ENCODE data around the gene ACSF3. TPM values are rescaled to one million over a fixed set of nuclear protein-coding genes. Genes with fewer than 3 reads are reported as not detected.
A peak's percentile ranks its signal among the peaks of the same experiment; 100 is the strongest.

ACSF3 gene
- total RNA-seq, 4 donors from 2014 or later: 26.1 to 55.1 (median 32.5) TPM

DNA sequence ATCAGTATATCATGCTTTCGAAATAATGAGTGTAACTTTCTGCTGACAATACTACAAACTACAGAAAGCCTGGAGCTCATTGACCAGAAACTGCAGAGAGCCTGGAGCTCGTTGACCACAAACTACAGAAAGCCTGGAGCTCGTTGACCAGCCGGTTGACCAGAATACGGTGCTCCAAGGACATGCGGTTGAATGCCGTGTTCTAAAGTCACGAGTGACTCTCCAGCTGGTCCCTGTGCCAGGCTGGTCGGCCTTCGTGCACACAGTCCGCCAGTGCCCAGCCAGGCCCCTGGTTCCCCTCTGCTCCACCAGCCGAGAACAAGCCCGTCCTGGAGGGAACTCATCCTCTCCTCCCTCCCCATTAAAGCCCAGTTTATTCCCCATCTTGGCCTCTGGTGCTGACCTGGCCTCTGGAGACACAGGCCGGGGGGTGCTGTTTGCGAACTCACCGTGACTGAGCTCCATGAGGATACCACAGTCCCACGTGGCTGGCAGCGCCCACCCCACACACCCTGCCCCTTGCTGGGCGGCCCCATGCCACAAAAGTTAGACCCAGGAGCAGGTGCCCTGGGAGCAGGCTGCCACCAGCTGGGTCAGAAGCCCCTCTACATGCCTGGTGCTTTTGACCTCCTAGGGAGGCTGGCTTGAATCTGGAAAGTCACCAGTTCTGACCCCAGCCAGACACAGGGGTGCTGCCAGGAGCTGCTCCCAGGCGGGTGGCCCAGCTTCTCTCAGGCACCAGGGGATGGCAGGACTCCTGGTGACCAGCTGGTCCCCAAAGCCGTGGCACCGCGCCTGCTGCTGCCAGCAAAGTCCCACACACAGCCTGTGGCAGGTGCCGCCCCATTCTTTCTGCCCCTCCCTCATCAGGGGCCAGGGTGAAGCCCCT is 62.4 kb downstream of the ACSF3 start:
- Histone ChIP-seq H3K36me3 (peaks cover 12% of the 10 kb centered on the region), H3K27ac (peak overlapping the region; percentile 11), H3K9me3 (no peaks in the 10 kb centered on the region), H3K4me1 (peaks cover 42% of the 10 kb centered on the region), H3K4me3 (no peak overlapping the region), H3K27me3 (peaks cover 19% of the 10 kb centered on the region)
- WGBS: 51% methylated on average over 20 of the region's 24 CpGs
- DNase-seq (ENCODE audit: low spot score in 2 of 2): no peak
- TF ChIP-seq POLR2AphosphoS5 (IDR thresholded peaks at IDR 0.05) (no peak), POLR2A (IDR thresholded peaks at IDR 0.05) (no peak), EP300 (IDR thresholded peaks at IDR 0.05) (no peak)
- TF ChIP-seq, protein P1, sequence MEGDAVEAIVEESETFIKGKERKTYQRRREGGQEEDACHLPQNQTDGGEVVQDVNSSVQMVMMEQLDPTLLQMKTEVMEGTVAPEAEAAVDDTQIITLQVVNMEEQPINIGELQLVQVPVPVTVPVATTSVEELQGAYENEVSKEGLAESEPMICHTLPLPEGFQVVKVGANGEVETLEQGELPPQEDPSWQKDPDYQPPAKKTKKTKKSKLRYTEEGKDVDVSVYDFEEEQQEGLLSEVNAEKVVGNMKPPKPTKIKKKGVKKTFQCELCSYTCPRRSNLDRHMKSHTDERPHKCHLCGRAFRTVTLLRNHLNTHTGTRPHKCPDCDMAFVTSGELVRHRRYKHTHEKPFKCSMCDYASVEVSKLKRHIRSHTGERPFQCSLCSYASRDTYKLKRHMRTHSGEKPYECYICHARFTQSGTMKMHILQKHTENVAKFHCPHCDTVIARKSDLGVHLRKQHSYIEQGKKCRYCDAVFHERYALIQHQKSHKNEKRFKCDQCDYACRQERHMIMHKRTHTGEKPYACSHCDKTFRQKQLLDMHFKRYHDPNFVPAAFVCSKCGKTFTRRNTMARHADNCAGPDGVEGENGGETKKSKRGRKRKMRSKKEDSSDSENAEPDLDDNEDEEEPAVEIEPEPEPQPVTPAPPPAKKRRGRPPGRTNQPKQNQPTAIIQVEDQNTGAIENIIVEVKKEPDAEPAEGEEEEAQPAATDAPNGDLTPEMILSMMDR (IDR thresholded peaks at IDR 0.05): no peak

DNA sequence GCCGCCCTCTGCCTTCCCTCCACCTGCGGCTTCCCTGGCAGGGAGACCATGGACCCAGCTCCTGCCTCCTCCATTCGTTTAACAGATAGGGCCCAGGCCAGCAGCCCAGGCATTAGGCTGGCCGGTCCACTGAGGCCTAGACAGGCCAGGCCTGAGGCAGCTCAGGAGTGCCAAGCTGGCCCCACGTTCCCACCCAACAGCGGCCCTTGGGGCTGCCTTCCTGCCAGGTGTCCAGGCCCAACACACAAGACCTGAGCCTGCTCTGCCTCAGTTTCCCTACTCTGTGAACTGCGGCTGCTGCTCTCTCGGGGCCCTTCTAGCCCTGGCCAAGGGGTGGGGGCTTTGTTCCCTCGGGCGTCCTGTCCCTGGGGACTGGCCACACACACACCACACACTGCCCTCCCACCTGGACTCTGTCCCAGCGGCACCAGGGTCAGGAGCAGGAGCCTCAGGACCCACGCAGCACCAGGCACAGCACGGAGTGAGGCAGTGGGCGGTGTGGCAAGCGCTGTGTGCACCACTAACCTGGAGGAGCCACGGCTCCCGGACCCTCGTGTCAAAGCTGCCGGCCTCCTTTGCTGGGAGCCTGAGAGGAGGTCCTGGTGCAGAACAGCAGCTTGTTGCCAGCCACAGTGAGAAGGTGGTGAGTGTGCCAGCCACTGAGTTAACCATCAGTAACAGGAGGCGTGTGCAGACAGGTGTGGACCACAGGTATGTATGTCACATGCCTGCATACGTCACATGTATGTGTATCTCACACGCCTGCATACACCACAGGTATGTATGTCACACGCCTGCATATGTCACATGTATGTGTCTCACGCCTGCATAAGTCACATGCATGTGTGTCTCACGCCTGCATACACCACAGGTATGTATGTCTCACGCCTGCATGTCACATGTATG is 63.3 kb downstream of the ACSF3 start:
- no peaks in the 10 kb centered on the region for H3K9me3 ChIP-seq
- no peak for DNase-seq (ENCODE audit: low spot score in 2 of 2)
- H3K27ac ChIP-seq: no peak overlapping the region
- 71% methylated on average over 22 of the region's 26 CpGs for WGBS
- TF ChIP-seq, protein P1 (IDR thresholded peaks at IDR 0.05): no peak
- TF ChIP-seq POLR2A (IDR thresholded peaks at IDR 0.05) (no peak), POLR2AphosphoS5 (IDR thresholded peaks at IDR 0.05) (no peak), EP300 (IDR thresholded peaks at IDR 0.05) (no peak)
- peaks cover 42% of the 10 kb centered on the region for H3K4me1 ChIP-seq
- no peak overlapping the region for H3K4me3 ChIP-seq
- H3K36me3 ChIP-seq: peaks cover 4% of the 10 kb centered on the region
- H3K27me3 ChIP-seq: peaks cover 28% of the 10 kb centered on the region

DNA sequence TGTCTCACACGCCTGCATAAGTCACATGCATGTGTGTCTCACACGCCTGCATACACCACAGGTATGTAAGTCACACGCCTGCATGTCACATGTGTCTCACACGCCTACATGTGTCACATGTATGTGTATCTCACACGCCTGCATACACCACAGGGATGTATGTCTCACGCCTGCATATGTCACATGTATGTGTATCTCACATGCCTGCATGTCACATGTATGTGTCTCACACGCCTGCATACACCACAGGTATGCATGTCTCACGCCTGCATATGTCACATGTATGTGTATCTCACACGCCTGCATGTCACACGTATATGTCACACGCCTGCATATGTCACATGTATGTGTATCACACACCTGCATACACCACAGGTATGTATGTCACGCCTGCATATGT is 64.1 kb downstream of the ACSF3 start:
- TF ChIP-seq EP300 (IDR thresholded peaks at IDR 0.05) (no peak), POLR2AphosphoS5 (IDR thresholded peaks at IDR 0.05) (no peak), POLR2A (IDR thresholded peaks at IDR 0.05) (no peak)
- TF ChIP-seq, protein P1 (IDR thresholded peaks at IDR 0.05): no peak
- H3K27ac ChIP-seq: no peak overlapping the region
- H3K9me3 ChIP-seq: no peaks in the 10 kb centered on the region
- H3K27me3 ChIP-seq: peaks cover 33% of the 10 kb centered on the region
- WGBS: 93% methylated on average over 12 of the region's 12 CpGs
- H3K4me1 ChIP-seq: peaks cover 42% of the 10 kb centered on the region
- H3K4me3 ChIP-seq: no peak overlapping the region
- DNase-seq (ENCODE audit: low spot score in 2 of 2): no peak
- no peaks in the 10 kb centered on the region for H3K36me3 ChIP-seq

DNA sequence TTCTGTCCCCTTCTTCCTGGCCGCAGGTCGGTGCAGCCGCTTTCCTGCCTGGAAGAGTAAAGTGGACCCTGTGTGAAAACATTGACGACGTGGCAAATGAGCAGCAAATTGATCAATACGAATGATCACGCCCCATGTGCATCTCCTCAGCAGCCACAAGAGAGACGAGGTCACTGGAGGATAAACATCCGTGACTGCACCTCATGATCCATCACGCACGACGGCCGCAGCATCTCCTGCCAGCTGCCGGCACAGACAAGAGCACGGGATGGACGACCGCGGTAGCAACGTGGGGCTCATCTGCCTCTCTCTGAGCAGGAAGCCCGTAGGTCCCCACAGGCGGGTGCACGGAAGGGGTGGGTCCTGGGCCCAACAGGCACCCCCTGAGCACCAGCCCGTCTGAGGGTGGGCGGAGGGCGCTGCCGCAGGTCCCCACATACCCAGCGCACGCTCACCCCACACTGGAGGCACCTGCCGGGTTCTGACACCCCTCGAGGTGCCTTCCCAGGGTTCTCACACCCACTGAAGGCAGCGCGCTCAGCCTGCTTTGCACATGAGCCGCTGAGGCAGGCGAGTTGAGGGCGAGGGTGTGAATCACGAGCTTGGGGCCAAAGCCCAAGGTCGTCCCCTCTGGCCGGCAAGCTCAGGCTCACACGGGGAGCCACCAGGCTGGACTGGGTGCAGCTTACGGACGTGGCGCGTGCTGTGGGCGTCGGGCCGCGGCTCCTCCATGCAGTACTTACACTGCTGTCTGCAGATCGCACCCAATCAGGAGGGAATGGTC is 65.6 kb downstream of the ACSF3 start:
- peaks cover 30% of the 10 kb centered on the region for H3K4me1 ChIP-seq
- H3K27me3 ChIP-seq: peaks cover 33% of the 10 kb centered on the region
- H3K4me3 ChIP-seq: no peak overlapping the region
- TF ChIP-seq POLR2AphosphoS5 (IDR thresholded peaks at IDR 0.05): no peak
- TF ChIP-seq, protein P1 (IDR thresholded peaks at IDR 0.05): no peak
- TF ChIP-seq EP300 (IDR thresholded peaks at IDR 0.05): no peak
- no peak for TF ChIP-seq POLR2A (IDR thresholded peaks at IDR 0.05)
- no peaks in the 10 kb centered on the region for H3K9me3 ChIP-seq
- no peak for DNase-seq (ENCODE audit: low spot score in 2 of 2)
- WGBS: 45% methylated on average over 29 of the region's 48 CpGs
- H3K36me3 ChIP-seq: no peaks in the 10 kb centered on the region
- no peak overlapping the region for H3K27ac ChIP-seq
